Large intestine (tissue), 3 donors: Measurements from ENCODE around the gene TMPRSS6. TPM values are rescaled to one million over a fixed set of nuclear protein-coding genes. Genes with fewer than 3 reads are reported as not detected.

Experiments
- DNase-seq, 2 donors: peaks; one replicate each; pipeline versions ENCODE4 v3.0.0 to v3.0.0-alpha.2; 2013
- H3K27ac ChIP-seq: one replicate; pipeline ENCODE4 v1.5.1; 2013; ENCODE audit warnings: low read length
- H3K27me3 ChIP-seq: 2 replicates; pipeline ENCODE4 v1.6.1; 2013; ENCODE audit warnings: low read length; ENCODE audit not compliant: control insufficient read depth, insufficient read depth
- H3K36me3 ChIP-seq: 2 replicates; pipeline ENCODE4 v1.6.1; 2013; ENCODE audit warnings: low read length; ENCODE audit not compliant: control insufficient read depth, insufficient read depth
- H3K4me1 ChIP-seq: one replicate; pipeline ENCODE4 v1.6.1; 2013; ENCODE audit warnings: low read length; ENCODE audit not compliant: control insufficient read depth, insufficient read depth
- H3K4me3 ChIP-seq: one replicate; pipeline ENCODE4 v1.5.1; 2013; ENCODE audit warnings: low read length
- H3K9me3 ChIP-seq: one replicate; pipeline ENCODE4 v1.6.1; 2013; ENCODE audit warnings: mild to moderate bottlenecking, low read depth, low read length, moderate library complexity; ENCODE audit not compliant: control insufficient read depth
- WGBS: methylation state at CpG from one replicate; pipeline ENCODE4 v1.1.5; 2013; ENCODE audit warnings: low lambda C conversion rate; ENCODE audit not compliant: insufficient coverage; 5-methylcytosine and 5-hydroxymethylcytosine counted together
- polyA plus RNA-seq: library from polyadenylated mRNA; unstranded; fragments of 120-200 nt; gene quantifications from one replicate; pipeline ENCODE4 v1.2.1, GENCODE V29; 2013

Gene TMPRSS6
- polyA plus RNA-seq, 1 donor: 3.8 TPM

- no peak overlapping the region for H3K4me3 ChIP-seq
- no peak overlapping the region for H3K27ac ChIP-seq
- H3K27me3 ChIP-seq: no peaks in the 10 kb centered on the region
- H3K9me3 ChIP-seq: no peaks in the 10 kb centered on the region
- WGBS: 100% methylated on average over 1 of the region's 4 CpGs
- H3K4me1 ChIP-seq: no peaks in the 10 kb centered on the region
- no peaks in the 10 kb centered on the region for H3K36me3 ChIP-seq
- DNase-seq: no peak
Observed at GRCh38 chr22:37117092-37117491, 7.6 kb upstream of the TMPRSS6 start.

GRCh38 chr22:37115032-37115431, 5.5 kb upstream of the TMPRSS6 start:
- Histone ChIP-seq H3K4me1 (no peaks in the 10 kb centered on the region), H3K4me3 (no peak overlapping the region), H3K27me3 (no peaks in the 10 kb centered on the region), H3K27ac (no peak overlapping the region), H3K9me3 (peaks cover 4% of the 10 kb centered on the region), H3K36me3 (no peaks in the 10 kb centered on the region)
- DNase-seq: no peak
- no CpG with 5 or more reads among the region's 11 CpGs for WGBS

DNA sequence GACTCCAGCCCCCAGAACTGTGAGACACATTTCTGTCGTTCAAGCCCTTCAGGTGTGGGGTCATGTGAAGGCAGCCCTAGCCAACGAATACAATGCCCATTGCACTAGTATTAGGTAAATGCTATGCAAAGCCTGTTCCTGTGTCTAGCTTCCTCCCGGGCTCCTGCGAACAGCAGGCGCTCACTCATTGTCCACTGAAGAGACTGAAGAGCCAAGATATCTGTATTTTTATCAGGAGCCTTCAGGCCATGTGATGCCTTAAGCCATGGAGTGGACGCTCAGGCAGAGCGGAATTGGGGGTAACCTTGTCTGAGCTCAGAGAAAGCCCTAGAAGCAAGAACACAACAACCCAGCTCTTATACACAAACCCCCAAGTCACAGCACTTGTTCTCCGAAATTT, 4.2 kb upstream of the TMPRSS6 start:
- H3K27ac ChIP-seq: no peak overlapping the region
- no peaks in the 10 kb centered on the region for H3K36me3 ChIP-seq
- H3K27me3 ChIP-seq: no peaks in the 10 kb centered on the region
- peaks cover 10% of the 10 kb centered on the region for H3K4me1 ChIP-seq
- no CpG with 5 or more reads among the region's 8 CpGs for WGBS
- peaks cover 4% of the 10 kb centered on the region for H3K9me3 ChIP-seq
- H3K4me3 ChIP-seq: no peak overlapping the region
- no peak for DNase-seq

- H3K4me3 ChIP-seq: no peak overlapping the region
- no peaks in the 10 kb centered on the region for H3K27me3 ChIP-seq
- H3K27ac ChIP-seq: no peak overlapping the region
- WGBS: no CpG with 5 or more reads among the region's 12 CpGs
- no peaks in the 10 kb centered on the region for H3K36me3 ChIP-seq
- H3K4me1 ChIP-seq: peaks cover 23% of the 10 kb centered on the region
- no peak for DNase-seq
- peaks cover 4% of the 10 kb centered on the region for H3K9me3 ChIP-seq
Observed at GRCh38 chr22:37112084-37112728, 2.7 kb upstream of the TMPRSS6 start.

DNA sequence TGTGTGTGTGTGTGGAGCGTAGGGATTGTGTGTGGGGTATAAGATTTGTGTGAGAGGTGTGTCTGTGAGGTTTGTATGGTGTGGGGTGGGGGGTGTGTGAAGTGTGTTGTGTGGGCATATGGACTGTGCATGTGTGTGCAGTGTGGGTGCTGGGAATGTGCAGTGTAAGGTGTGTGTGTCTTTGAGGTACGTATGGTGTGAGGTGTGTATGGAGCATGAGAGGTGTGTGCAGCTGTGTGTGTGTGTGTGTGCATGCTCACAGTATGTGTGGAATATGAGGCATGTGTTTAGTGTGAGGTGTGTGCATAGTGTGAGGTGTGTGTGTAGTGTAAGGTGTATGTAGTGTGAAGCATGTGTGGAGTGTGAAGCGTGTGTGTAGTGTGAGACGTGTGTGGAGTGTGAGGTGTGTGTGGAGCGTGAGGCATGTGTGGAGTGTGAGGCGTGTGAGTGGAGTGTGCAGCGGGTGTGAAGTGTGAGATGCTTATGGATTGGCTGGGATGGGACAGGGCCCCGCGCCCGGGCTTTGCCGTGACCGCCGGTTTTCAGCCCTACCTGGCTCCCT, 1.7 kb upstream of the TMPRSS6 start:
- Histone ChIP-seq H3K27me3 (no peaks in the 10 kb centered on the region), H3K27ac (no peak overlapping the region), H3K4me1 (peaks cover 26% of the 10 kb centered on the region), H3K36me3 (no peaks in the 10 kb centered on the region), H3K9me3 (peaks cover 4% of the 10 kb centered on the region), H3K4me3 (no peak overlapping the region)
- no CpG with 5 or more reads among the region's 13 CpGs for WGBS
- DNase-seq: no peak

GRCh38 chr22:37107816-37108621, 1.5 kb downstream of the TMPRSS6 start:
- H3K36me3 ChIP-seq: no peaks in the 10 kb centered on the region
- peak overlapping the region; percentile 8 for H3K27ac ChIP-seq
- H3K4me3 ChIP-seq: no peak overlapping the region
- no peaks in the 10 kb centered on the region for H3K27me3 ChIP-seq
- peaks cover 31% of the 10 kb centered on the region for H3K4me1 ChIP-seq
- peaks cover 4% of the 10 kb centered on the region for H3K9me3 ChIP-seq
- peak in 1 of 2 donors; percentile 74 for DNase-seq
- 43% methylated on average over 1 of the region's 18 CpGs for WGBS

- no peaks in the 10 kb centered on the region for H3K27me3 ChIP-seq
- DNase-seq: no peak
- H3K27ac ChIP-seq: no peak overlapping the region
- no peaks in the 10 kb centered on the region for H3K36me3 ChIP-seq
- no peak overlapping the region for H3K4me3 ChIP-seq
- no CpG with 5 or more reads among the region's 5 CpGs for WGBS
- no peaks in the 10 kb centered on the region for H3K9me3 ChIP-seq
- peaks cover 45% of the 10 kb centered on the region for H3K4me1 ChIP-seq
Observed at GRCh38 chr22:37105990-37106389, 3.5 kb downstream of the TMPRSS6 start.

DNA sequence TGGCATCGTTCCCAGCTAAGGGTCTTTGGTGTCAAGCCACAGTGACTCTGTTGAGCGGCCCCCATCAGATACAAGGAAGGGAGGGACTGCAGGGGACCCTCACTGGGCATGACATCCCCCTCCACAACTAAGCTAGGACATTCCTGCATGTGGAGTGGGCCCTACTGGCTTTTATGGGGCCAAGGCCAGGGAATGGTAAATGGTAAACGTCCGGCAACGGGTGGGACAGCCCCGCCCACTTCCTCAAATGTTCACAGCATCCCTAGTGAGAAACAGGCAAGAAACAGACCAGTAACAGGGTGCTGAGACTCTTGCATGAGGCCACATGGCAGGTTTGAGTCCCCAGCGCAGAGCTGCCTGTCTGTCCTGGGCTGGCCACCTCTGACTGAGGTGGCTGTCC, 4.4 kb downstream of the TMPRSS6 start:
- H3K4me3 ChIP-seq: no peak overlapping the region
- H3K27me3 ChIP-seq: no peaks in the 10 kb centered on the region
- no peak for DNase-seq
- peaks cover 52% of the 10 kb centered on the region for H3K4me1 ChIP-seq
- no peaks in the 10 kb centered on the region for H3K9me3 ChIP-seq
- WGBS: no CpG with 5 or more reads among the region's 7 CpGs
- no peak overlapping the region for H3K27ac ChIP-seq
- H3K36me3 ChIP-seq: no peaks in the 10 kb centered on the region

GRCh38 chr22:37103656-37104452, 5.7 kb downstream of the TMPRSS6 start:
- H3K4me3 ChIP-seq: no peak overlapping the region
- peaks cover 56% of the 10 kb centered on the region for H3K4me1 ChIP-seq
- WGBS: no CpG with 5 or more reads among the region's 14 CpGs
- H3K9me3 ChIP-seq: no peaks in the 10 kb centered on the region
- no peaks in the 10 kb centered on the region for H3K36me3 ChIP-seq
- no peak overlapping the region for H3K27ac ChIP-seq
- DNase-seq: peak in 1 of 2 donors; percentile 36
- H3K27me3 ChIP-seq: no peaks in the 10 kb centered on the region

- Histone ChIP-seq H3K4me1 (peaks cover 51% of the 10 kb centered on the region), H3K9me3 (no peaks in the 10 kb centered on the region)
- WGBS: no CpG with 5 or more reads among the region's 18 CpGs
Observed at GRCh38 chr22:37103151-37103550, 6.4 kb downstream of the TMPRSS6 start.

More at GRCh38 chr22:37103151-37103550, 6.4 kb downstream of the TMPRSS6 start:
- H3K27me3 ChIP-seq: no peaks in the 10 kb centered on the region
- no peaks in the 10 kb centered on the region for H3K36me3 ChIP-seq
- H3K4me3 ChIP-seq: no peak overlapping the region
- no peak overlapping the region for H3K27ac ChIP-seq
- DNase-seq: no peak
